Smooth muscle cell (in vitro differentiated cells): ENCODE results near the gene NSD1. TPM values are rescaled to one million over a fixed set of nuclear protein-coding genes. Genes with fewer than 3 reads are reported as not detected.

ENCODE experiments used
- DNase-seq: peaks from one replicate; lab custom pipeline; 2025; ENCODE audit not compliant: unreplicated experiment; lab: John Stamatoyannopoulos, UW
- H2AFZ ChIP-seq: fragments of 200-600 bp; sonication (generic); 2 replicates; pipeline ENCODE4 v1.6.0; 2016; ENCODE audit warnings: antibody characterized with exemption, low read depth, mild to moderate bottlenecking
- H3F3A ChIP-seq: fragments of 200-600 bp; sonication (generic); 2 replicates; pipeline ENCODE4 v1.6.0; 2017; ENCODE audit warnings: antibody characterized with exemption, low read depth
- H3K27ac ChIP-seq: fragments of 200-600 bp; sonication (generic); 2 replicates; pipeline ENCODE4 v1.5.1; 2016; ENCODE audit warnings: low read depth, mild to moderate bottlenecking
- H3K27me3 ChIP-seq: fragments of 200-600 bp; sonication (generic); 2 replicates; pipeline ENCODE4 v1.6.1; 2016; ENCODE audit warnings: low read depth, mild to moderate bottlenecking
- H3K36me3 ChIP-seq: fragments of 200-600 bp; sonication (generic); 2 replicates; pipeline ENCODE4 v1.5.1; 2016; ENCODE audit warnings: low read depth
- H3K4me1 ChIP-seq: fragments of 200-600 bp; sonication (generic); 2 replicates; pipeline ENCODE4 v1.5.1; 2016; ENCODE audit warnings: low read depth
- H3K4me2 ChIP-seq: fragments of 200-600 bp; sonication (generic); 2 replicates; pipeline ENCODE4 v1.6.0; 2016; ENCODE audit warnings: mild to moderate bottlenecking
- H3K4me3 ChIP-seq: fragments of 200-600 bp; sonication (generic); 2 replicates; pipeline ENCODE4 v1.5.1; 2016; ENCODE audit warnings: mild to moderate bottlenecking
- H3K79me2 ChIP-seq: fragments of 200-600 bp; sonication (generic); 2 replicates; pipeline ENCODE4 v1.6.0; 2016; ENCODE audit warnings: low read depth, mild to moderate bottlenecking
- H3K9ac ChIP-seq: fragments of 200-600 bp; sonication (generic); 2 replicates; pipeline ENCODE4 v1.6.0; 2016; ENCODE audit warnings: low read depth
- H3K9me3 ChIP-seq: fragments of 200-600 bp; sonication (generic); replicated peaks from 2 replicates; pipeline ENCODE4 v1.5.1; 2016; ENCODE audit warnings: low read depth
- H4K20me1 ChIP-seq: fragments of 200-600 bp; sonication (generic); 2 replicates; pipeline ENCODE4 v1.6.0; 2016; ENCODE audit warnings: low read depth
- WGBS: methylation state at CpG from one replicate; pipeline ENCODE4 v1.1.7; 2016; ENCODE audit warnings: low lambda C conversion rate; 5-methylcytosine and 5-hydroxymethylcytosine counted together
- polyA plus RNA-seq: library from polyadenylated mRNA; unstranded; fragments of >200 nt; fragmentation: Nextera tagmentation; extraction: Ambion mirVana; gene quantifications from 2 replicates; pipeline ENCODE4 v1.2.1, GENCODE V29; 2016
- total RNA-seq: library from RNA; depleted of rRNA; stranded (reverse); fragments of >200 nt; gene quantifications from 2 replicates; pipeline ENCODE4 v1.2.3, GENCODE V29; 2014
- TF ChIP-seq, protein P1 (sequence below): fragments of 200-600 bp; sonication (generic); IDR thresholded peaks from 2 replicates; pipeline ENCODE4 v1.5.1; 2017; ENCODE audit warnings: borderline replicate concordance, mild to moderate bottlenecking, antibody characterized with exemption; ENCODE audit not compliant: insufficient read depth, poor library complexity, severe bottlenecking

Gene NSD1
- total and polyA plus RNA-seq, 2 experiments from 2014 or later = 22.6 to 38.2 TPM

DNA sequence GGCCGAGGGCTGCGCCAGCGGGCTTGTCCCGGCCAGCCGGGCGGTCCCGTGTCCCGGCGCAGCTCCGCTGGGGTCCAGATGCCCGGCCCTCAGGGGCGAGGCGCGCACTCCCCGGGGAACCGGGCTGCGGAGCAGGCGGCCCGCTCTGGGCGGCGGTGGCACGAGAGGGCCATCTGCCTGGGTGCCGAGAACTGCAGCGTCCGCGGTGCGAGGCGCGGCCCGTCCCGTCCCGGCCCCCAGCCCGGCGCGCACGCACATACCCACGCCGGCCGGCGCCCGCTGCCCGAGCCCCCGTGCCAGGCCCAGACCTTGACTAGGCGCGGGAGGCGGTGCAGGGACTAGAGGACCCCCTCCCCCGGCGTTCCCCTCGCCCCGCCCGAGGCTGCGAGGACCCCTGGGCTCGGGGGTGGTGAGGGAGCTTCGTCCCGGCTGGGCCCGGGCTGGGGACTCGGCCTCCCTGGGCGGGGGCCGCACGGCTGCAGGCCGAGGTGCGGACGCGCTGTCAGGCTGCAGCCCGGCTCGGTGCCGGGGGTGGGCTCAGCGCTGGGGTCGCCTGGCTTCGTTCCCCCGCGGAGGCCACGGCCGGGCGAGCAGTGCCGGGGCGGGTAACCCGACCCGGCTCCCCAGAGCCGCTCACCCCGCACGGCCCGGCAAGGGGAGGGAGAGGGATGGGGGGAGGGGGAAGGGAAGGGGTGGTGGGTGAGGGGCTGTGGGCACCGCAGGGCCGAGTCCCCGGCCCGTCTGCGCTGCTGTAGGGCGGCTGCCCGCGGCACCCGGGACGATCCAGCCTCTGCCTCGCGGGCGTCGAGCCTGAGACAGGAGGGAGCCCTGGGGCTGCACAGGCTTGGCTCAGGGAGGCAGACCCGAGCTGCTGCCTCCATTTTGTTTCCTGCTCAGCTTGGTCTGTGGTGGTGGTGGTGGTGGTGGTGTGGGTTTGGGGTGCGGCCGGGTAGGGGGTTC lies 1.2 kb upstream of the NSD1 start:
- H3K4me3 ChIP-seq = peak overlapping the region; percentile 58
- peak; percentile 60 for DNase-seq
- H3K27ac ChIP-seq = peak overlapping the region; percentile 32
- peak overlapping the region; percentile 64 for H2AFZ ChIP-seq
- H3F3A ChIP-seq = peaks cover 5% of the 10 kb centered on the region
- H3K9me3 ChIP-seq = no peaks in the 10 kb centered on the region
- peak overlapping the region; percentile 95 for H3K4me2 ChIP-seq
- 6% methylated on average over 33 of the region's 100 CpGs for WGBS
- TF ChIP-seq, protein P1, sequence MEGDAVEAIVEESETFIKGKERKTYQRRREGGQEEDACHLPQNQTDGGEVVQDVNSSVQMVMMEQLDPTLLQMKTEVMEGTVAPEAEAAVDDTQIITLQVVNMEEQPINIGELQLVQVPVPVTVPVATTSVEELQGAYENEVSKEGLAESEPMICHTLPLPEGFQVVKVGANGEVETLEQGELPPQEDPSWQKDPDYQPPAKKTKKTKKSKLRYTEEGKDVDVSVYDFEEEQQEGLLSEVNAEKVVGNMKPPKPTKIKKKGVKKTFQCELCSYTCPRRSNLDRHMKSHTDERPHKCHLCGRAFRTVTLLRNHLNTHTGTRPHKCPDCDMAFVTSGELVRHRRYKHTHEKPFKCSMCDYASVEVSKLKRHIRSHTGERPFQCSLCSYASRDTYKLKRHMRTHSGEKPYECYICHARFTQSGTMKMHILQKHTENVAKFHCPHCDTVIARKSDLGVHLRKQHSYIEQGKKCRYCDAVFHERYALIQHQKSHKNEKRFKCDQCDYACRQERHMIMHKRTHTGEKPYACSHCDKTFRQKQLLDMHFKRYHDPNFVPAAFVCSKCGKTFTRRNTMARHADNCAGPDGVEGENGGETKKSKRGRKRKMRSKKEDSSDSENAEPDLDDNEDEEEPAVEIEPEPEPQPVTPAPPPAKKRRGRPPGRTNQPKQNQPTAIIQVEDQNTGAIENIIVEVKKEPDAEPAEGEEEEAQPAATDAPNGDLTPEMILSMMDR = no peak
- no peaks in the 10 kb centered on the region for H3K36me3 ChIP-seq
- H4K20me1 ChIP-seq = peaks cover 21% of the 10 kb centered on the region
- H3K9ac ChIP-seq = peak overlapping the region; percentile 44
- H3K4me1 ChIP-seq = peaks cover 35% of the 10 kb centered on the region
- peaks cover 25% of the 10 kb centered on the region for H3K79me2 ChIP-seq
- no peaks in the 10 kb centered on the region for H3K27me3 ChIP-seq

DNA sequence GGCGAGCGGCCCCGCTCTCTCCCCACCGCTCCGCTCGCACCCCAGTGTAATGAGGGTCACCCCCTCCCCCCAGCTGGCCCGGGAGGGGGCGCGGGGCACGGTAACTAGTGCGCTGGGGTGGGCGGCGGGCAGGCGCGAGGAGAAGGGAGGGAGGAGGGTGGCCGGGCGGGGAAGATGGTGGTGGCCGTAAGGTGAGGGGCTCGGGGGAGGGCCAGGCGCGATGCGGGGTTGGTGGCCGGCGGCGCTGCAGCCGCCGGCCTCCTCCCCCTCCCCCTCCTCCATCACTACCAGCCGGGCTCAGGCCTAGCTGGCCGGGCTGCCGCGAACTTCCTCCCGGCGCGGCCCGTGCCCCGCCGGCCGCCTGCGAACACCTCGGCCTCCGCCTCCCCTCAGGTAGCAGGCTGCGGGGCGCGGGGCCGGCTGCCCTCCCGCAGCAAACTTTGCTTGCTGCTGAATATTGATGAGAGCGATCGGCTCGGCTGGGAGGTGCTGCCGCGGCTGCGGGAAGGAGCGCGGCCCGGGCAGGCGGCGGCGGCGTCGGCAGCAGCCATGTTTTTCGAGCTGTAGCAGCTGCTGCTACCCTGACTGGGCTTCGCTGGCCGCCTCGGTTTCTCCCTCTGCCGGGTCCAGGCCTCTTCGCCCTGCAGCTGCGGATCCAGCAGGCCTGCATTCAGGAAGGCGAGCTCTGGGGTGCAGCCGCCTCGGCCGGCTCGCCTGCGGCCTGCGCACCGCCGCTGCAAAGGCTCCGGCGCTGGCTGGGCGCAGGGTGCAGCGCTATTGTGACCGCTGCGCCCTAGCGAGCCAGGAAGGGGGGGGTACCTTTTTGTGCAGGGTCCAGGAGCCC lies 502 bp downstream of the NSD1 start:
- Histone ChIP-seq H4K20me1 (peaks cover 38% of the 10 kb centered on the region), H3K4me1 (peaks cover 35% of the 10 kb centered on the region)
- no peak for DNase-seq

DNA sequence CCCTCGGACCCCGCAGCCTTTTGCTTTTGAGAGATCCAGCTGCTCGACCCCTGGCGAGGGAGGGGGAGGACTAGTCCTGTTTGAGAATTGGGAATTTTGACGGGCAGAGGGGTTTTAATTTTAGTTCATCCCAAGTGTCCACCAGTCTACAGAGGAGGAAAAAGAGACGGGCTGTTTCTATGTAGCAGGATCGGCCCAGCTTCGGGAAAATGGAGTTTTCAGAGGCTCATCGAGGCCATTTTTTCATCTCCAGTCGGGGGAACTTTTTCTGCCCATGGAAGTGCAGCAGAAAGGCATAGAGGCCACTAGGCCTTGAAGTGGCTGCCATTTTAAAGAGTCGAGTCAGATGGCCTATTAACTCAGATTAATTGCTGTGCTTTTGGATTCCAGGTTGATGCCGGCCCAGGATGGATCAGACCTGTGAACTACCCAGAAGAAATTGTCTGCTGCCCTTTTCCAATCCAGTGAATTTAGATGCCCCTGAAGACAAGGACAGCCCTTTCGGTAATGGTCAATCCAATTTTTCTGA lies 1.2 kb downstream of the NSD1 start:
- peaks cover 35% of the 10 kb centered on the region for H3K4me1 ChIP-seq
- 24% methylated on average over 13 of the region's 13 CpGs for WGBS
- no peaks in the 10 kb centered on the region for H3K27me3 ChIP-seq
- H3K9me3 ChIP-seq = no peaks in the 10 kb centered on the region
- peaks cover 45% of the 10 kb centered on the region for H4K20me1 ChIP-seq
- H3K9ac ChIP-seq = peak overlapping the region; percentile 60
- no peaks in the 10 kb centered on the region for H3K36me3 ChIP-seq
- peak overlapping the region; percentile 61 for H3K27ac ChIP-seq
- H3K79me2 ChIP-seq = peaks cover 49% of the 10 kb centered on the region
- H3F3A ChIP-seq = peaks cover 9% of the 10 kb centered on the region
- H3K4me2 ChIP-seq = peak overlapping the region; percentile 95
- peak overlapping the region; percentile 58 for H3K4me3 ChIP-seq
- TF ChIP-seq, protein P1 = no peak
- peak overlapping the region; percentile 73 for H2AFZ ChIP-seq
- no peak for DNase-seq

More for the DNA sequence above, 502 bp downstream of the NSD1 start:
- peak overlapping the region; percentile 73 for H2AFZ ChIP-seq
- H3K9ac ChIP-seq = peak overlapping the region; percentile 60
- peaks cover 42% of the 10 kb centered on the region for H3K79me2 ChIP-seq
- H3K36me3 ChIP-seq = no peaks in the 10 kb centered on the region
- H3K27ac ChIP-seq = peak overlapping the region; percentile 61
- TF ChIP-seq, protein P1 = no peak
- no peaks in the 10 kb centered on the region for H3K9me3 ChIP-seq
- peaks cover 5% of the 10 kb centered on the region for H3F3A ChIP-seq
- under 1% methylated on average over 44 of the region's 83 CpGs for WGBS
- peak overlapping the region; percentile 95 for H3K4me2 ChIP-seq
- H3K4me3 ChIP-seq = peak overlapping the region; percentile 58
- H3K27me3 ChIP-seq = no peaks in the 10 kb centered on the region
